HEK293T (cell line): ENCODE results near the gene RGS21.

Source experiments
- ARNT ChIP-seq: fragments of 450-650 bp; IDR thresholded peaks from 2 replicates; pipeline ENCODE4 v1.6.1; 2017; ENCODE audit warnings: mild to moderate bottlenecking
- BHLHE40 ChIP-seq: fragments of 450-650 bp; IDR thresholded peaks from 2 replicates; pipeline ENCODE4 v1.6.1; 2016; ENCODE audit warnings: mild to moderate bottlenecking, moderate library complexity, borderline replicate concordance
- CTBP1 ChIP-seq: fragments of 450-650 bp; IDR thresholded peaks from 2 replicates; pipeline ENCODE4 v1.6.1; 2016; ENCODE audit warnings: borderline replicate concordance
- FOXK2 ChIP-seq: fragments of 450-650 bp; IDR thresholded peaks from 2 replicates; pipeline ENCODE4 v1.6.1; 2016; ENCODE audit warnings: mild to moderate bottlenecking
- HDGF ChIP-seq: fragments of 450-650 bp; IDR thresholded peaks from 2 replicates; pipeline ENCODE4 v1.6.1; 2017; ENCODE audit warnings: antibody characterized with exemption, borderline replicate concordance
- ZNF384 ChIP-seq: fragments of 450-650 bp; IDR thresholded peaks from 2 replicates; pipeline ENCODE4 v1.6.1; 2016

DNA sequence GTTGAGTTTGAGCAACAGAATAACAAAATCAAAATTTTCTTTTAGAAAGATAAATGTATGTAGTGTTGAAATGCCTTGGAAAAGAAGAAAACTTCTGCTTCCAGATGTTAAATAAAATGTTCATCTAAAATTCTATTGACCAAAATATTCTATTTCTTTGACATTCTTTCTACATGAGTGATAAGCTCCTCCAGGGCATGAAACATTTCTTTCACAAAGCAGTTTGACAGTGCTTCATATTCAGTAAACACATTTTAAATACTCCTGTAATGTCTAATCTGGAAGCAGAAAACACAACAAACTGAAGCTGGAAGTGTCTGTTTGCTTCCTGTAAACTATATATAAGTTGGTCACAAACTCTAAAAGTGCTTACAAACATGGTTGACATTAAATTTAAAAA is 61.5 kb downstream of the RGS21 start:
- no peak for TF ChIP-seq ZNF384
- no peak for TF ChIP-seq FOXK2
- TF ChIP-seq ARNT: no peak
- no peak for TF ChIP-seq CTBP1
- no peak for TF ChIP-seq HDGF
- no peak for TF ChIP-seq BHLHE40
